Right renal pelvis (tissue), 4 donors: ENCODE measurements around the gene IGF2BP2. TPM values are rescaled to one million over a fixed set of nuclear protein-coding genes. Genes with fewer than 3 reads are reported as not detected.
A peak's percentile ranks its signal among the peaks of the same experiment; 100 is the strongest.
"Not testable (repeated sequence)": the region's sequence is repeated elsewhere in the genome, so short reads cannot be mapped to it uniquely, and the experiment has no call there.

Experiments used
- DNase-seq, 4 donors: peaks; one replicate each; pipeline ENCODE4 v3.0.0-alpha.2; 2013; ENCODE audit warnings: low read depth in 4 of 4, low spot score in 3 of 4, missing footprints in 1 of 4
- polyA plus RNA-seq, 4 donors: library from polyadenylated mRNA; unstranded; fragments of 120-200 nt; gene quantifications; one replicate each; pipeline ENCODE4 v1.2.1, GENCODE V29; 2013; ENCODE audit not compliant: insufficient read length in 4 of 4

Gene IGF2BP2
- polyA plus RNA-seq, 4 donors = 88.9 to 109 (median 94.8) TPM

- no peak for DNase-seq
Observed at GRCh38 chr3:185685231-185686035, 139.4 kb downstream of the IGF2BP2 start.

GRCh38 chr3:185680231-185680630 is 144.6 kb downstream of the IGF2BP2 start:
- DNase-seq = no peak

GRCh38 chr3:185678027-185678426 is 146.8 kb downstream of the IGF2BP2 start:
- DNase-seq = no peak

GRCh38 chr3:185677146-185677829 is 147.6 kb downstream of the IGF2BP2 start:
- peak; percentile 25 to 60 (median 44) for DNase-seq

- DNase-seq = no peak
Observed at GRCh38 chr3:185667574-185667973, 157.3 kb downstream of the IGF2BP2 start.

- DNase-seq = no peak
Observed at GRCh38 chr3:185663929-185664328, 160.9 kb downstream of the IGF2BP2 start.

GRCh38 chr3:185661772-185662171 is 163.1 kb downstream of the IGF2BP2 start:
- no peak for DNase-seq

- not testable (repeated sequence) for DNase-seq
Observed at GRCh38 chr3:185661296-185661695, 163.5 kb downstream of the IGF2BP2 start.

GRCh38 chr3:185659942-185660921 is 164.6 kb downstream of the IGF2BP2 start:
- DNase-seq = peak; percentile 62 to 77 (median 69)

- DNase-seq = no peak
Observed at GRCh38 chr3:185658943-185659342, 165.9 kb downstream of the IGF2BP2 start.

- DNase-seq = no peak
Observed at GRCh38 chr3:185658504-185658912, 166.3 kb downstream of the IGF2BP2 start.

- DNase-seq = no peak
Observed at GRCh38 chr3:185657691-185658503, 166.9 kb downstream of the IGF2BP2 start.

- DNase-seq = no peak
Observed at GRCh38 chr3:185657211-185657610, 167.6 kb downstream of the IGF2BP2 start.

GRCh38 chr3:185656321-185656840 is 168.5 kb downstream of the IGF2BP2 start:
- no peak for DNase-seq

GRCh38 chr3:185655426-185656320 is 169.2 kb downstream of the IGF2BP2 start:
- no peak for DNase-seq

GRCh38 chr3:185654758-185655145 is 170.1 kb downstream of the IGF2BP2 start:
- no peak for DNase-seq

- DNase-seq = no peak
Observed at GRCh38 chr3:185653949-185654757, 170.7 kb downstream of the IGF2BP2 start.

GRCh38 chr3:185651971-185652370 is 172.9 kb downstream of the IGF2BP2 start:
- no peak for DNase-seq
